HG02759 (cell line): Measurements from ENCODE around the gene ZNG1A.
"Not testable (repeated sequence)": the region's sequence is repeated elsewhere in the genome, so short reads cannot be mapped to it uniquely, and the experiment has no call there.

Experiments
- ATAC-seq: cut with Tn5 transposase; IDR thresholded peaks from one replicate; pipeline ENCODE4 v1.9.1; 2021; ENCODE audit warnings: mild to moderate bottlenecking, moderate library complexity; ENCODE audit not compliant: unreplicated experiment

ZNG1A gene

DNA sequence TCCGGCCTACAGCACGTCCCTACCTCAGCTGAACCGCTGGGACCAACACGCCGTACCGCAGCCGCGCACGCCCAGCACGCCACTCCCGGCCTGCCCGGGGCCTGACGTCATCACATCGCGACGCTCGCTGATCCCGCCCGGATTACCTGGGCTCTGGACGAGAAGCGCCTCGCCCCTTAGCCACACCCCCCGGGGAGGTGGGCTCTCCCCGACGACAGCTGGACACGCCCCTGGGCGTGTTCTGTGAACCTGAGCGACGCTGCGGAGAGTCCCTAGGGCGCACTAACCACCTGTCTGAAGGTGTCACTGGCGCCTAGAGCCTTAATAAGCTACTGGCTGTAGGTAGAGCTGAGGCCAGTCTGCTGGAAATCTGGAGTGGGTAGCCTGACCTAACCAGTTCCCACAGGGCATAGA, at the start of gene ZNG1A:
Gene ZNG1A, minus strand, starts transcription at position 87 of the 414 bp plus-strand sequence. CDS start 87 bp downstream, outside the sequence.
- not testable (repeated sequence) for ATAC-seq

DNA sequence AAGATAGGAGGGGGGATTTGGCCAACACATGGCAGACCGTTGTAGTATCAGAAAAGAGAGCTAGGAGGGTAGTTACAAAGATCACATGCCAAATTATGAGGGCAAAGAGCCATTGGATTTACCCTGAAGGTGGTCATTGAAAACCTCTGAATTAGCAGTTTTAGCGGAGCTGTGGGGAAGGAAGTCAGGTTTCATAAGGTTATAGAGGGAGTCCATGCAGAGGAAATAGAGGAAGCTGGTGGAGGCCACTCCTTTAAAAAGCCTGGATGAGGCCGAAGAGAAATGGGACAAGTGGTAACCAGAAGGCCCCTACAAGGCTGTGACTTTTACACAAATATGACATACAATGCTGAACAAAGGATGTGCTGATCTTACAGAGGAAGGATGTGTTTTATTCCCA, 49.0 kb upstream of the ZNG1A start:
- no peak for ATAC-seq

DNA sequence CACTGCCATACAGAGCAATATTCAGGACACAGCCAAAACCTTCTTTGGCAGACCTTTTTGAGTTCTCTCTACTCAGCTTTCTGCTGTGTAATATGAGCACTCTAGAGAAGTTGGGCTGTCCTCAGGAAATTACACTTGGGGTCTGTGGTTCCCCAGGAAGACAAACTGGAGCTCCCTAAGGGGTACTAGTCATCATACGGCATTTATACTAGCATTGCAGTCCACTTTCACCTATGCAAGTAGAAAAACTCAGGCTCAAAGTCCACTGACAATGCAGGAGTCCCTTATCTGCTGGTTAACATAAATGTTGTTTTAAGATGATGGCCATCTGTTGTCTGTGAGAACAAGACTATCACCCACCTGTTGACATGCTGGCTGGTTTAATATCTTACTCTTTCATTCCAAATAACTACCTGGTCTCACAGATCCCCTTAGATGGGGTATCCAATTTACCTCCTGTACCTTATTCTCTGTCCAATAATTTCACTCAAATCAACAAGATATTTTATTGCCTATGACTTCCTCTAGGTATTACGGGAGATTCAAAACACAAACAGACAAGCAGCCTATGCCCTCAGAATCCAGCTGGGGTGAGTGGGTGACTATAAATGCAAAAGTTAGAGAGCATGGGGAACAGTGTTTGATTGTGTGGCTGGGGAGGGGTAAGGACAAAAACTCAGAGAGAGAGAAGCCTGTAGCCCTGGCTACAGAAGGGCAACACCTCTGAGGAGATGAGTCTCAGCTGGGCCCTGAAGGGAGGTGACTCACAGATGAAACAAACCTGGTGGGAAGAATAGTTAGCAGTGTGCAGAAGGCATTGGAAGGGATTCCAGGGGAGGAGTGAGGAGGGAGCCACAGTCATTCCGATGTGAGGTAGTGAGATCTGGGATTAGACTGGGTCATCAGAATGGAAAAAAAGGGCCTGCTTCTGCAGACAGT, 46.0 kb upstream of the ZNG1A start:
- no peak for ATAC-seq

DNA sequence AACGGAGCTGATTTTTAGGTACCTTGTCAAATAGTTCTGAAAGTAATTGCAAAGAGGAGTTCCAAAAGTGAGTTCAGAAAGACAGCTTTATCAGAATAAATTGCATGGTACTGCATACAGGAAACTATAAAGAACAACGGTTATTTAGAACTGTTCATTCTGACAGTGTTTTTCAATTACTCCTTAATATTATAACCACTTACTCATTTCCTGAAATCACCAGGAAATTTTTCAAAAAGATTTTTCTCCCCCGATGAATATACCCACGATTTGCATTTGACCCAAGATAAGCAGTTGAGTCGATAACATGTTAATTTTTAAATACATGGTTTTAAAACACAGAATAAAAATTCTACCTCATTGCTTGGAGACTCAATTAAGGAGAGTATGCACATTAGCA, 45.2 kb upstream of the ZNG1A start:
- ATAC-seq, result no peak

DNA sequence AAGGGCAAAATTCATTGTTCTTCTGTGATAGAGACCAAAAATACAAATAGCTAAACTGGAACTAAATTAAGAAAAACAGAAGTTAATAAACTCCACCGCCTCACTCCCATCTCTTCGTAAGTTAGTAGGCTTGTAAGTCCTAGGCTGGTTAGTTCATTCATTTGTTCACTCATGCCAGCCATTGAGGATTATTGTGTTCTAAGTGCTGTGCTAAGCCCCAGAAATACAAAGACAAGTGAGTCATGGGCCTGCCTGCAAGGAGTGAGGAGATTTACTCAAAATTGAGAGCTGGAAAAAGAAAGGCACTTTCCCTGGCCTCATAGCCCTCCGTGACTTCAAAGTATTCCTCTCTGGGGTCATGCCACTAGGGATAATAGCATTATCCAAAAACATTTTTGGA, 44.3 kb upstream of the ZNG1A start:
- ATAC-seq, result no peak

DNA sequence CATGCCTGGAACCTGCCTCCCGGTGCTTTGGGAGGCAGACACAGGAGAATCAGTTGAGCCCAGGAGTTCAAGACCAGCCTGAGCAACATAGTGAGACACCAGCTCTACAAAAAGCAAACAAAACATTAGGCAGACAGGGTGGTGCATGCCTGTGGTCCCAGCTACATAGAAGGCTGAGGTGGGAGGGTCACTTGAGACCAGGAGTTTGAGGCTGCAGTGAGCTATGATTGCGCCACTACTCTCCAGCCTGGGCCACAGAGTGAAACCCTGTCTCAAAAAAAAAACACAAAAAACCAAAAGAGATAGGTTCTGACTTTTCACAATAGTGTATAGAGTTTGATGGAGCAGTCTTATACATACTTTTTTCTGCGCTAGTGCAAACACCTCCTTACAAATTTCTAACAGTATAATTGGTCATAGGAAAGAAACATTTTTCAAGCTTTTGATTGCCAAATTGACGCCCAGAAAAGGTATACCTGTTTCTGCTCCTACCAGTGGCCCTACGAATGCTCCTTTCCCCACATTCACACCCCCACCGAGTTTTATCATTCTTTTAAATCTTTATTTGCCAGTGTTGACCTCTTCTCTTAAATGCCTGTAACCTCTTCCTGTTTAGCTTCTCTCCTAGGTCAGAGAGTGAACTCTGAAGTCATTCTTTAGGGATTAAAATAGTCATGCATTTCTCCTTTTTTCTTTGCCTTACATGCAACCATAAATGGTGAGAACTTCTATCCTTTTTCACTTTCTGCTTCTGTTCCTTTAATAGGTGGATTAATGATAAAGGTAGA, 43.3 kb upstream of the ZNG1A start:
- ATAC-seq, result no peak

DNA sequence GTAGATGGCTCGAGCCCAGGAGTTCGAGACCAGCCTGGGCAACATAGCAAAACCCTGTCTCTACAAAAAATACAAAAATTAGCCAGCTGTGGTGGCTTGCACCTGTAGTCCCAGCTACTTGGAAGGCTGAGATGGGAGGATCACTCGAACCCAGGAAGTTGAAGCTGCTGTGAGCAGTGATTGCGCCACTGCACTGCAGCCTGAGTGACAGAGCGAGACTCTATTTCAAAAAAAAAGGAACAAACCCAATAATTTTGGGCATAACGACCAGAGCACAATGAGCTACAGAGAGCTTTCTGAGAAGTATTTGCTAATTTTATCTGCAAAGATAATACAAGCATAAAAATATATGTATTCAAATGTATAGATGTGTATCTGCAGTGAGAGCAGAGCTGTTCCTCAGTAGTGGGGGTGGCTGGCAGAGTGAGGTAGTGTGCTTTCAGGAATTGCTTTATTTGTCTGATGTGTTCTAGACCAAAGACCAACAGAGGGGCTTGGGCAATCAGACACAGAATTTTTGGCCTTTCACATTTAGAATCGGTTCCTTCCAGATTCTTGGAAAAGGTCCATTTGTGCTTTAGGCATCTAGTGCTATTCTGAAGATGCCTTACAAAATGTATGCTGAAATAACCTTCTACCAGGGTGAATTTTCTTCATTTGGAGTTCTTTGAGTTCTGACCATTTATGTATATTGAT, 41.0 kb upstream of the ZNG1A start:
- no peak for ATAC-seq

DNA sequence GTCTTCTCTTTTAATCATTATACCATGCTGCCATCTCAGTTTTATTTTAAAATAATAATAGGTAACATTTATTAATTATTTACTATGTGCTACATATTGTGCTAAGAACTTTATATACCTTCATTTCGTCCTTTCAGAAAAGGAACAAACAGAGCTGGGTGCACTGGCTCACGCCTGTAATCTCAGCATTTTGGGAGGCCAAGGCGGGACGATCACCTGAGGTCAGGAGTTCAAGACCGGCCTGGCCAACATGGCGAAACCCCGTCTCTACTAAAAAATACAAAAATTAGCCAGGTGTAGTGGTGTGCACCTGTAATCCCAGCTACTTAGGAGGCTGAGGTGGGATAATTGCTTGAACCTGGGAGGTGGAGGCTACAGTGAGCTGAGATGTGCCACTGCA, 40.2 kb upstream of the ZNG1A start:
- ATAC-seq, result not testable (repeated sequence)

DNA sequence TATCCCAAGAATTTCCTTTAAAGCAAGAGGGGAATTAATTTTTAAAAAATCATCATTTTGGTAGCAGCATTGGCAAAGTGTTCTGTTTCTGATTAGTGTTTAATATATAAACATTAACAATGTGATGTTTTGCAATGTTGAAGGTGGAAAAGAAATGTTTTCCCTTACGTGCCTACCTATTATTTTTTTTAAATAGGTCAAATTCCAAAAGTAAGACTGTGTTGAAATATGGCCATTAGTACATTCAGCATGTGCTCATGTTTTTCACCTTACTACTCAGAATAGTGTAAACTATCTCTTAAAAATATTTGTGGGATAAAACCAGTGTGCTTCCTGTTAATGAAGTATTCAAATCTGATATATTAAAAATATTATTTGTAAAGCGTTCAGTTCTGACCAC, 39.1 kb upstream of the ZNG1A start:
- ATAC-seq, result no peak

DNA sequence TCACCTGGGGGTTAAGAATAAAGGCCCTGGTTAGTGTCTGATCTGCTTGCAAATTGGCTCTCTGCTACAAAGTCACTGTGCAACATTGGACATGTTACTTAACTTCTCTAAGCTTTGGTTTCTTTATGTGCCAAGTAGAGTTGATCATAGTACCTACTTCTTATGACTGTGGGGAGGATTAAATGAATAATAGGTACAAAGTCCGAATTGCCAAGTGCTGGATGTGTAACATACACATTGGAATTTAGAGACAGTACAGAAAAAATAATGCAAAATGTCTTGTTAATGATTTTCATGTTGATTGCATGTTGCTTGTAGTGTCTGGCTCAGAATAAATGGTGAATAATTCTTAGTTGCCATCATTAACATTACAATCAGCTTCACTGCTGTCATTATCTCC, 38.0 kb upstream of the ZNG1A start:
- no peak for ATAC-seq

DNA sequence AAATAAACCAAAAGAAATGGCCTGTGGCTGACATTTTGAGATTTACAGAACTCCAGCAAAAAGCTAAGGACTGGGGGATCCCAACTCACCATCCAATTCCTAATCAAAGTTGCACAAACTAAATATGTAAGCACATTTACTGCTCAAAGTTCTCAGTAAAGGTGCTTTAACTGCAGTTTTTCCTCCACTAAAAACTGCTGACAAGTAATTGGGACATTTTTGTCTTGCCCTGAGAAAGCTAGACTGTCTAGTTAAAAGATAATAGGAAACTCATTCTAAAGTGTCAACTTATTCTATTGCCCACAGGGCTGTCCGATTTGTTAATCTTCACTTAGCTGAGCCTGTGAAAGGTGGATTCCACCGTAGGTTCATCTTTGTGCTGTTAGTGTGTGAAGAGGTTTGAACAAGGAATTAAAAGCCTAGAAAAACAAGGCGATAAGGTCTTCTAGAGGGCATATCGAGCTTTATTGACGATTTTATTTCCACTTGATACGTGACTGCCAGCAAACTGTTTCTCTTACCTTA, 36.8 kb upstream of the ZNG1A start:
- no peak for ATAC-seq

DNA sequence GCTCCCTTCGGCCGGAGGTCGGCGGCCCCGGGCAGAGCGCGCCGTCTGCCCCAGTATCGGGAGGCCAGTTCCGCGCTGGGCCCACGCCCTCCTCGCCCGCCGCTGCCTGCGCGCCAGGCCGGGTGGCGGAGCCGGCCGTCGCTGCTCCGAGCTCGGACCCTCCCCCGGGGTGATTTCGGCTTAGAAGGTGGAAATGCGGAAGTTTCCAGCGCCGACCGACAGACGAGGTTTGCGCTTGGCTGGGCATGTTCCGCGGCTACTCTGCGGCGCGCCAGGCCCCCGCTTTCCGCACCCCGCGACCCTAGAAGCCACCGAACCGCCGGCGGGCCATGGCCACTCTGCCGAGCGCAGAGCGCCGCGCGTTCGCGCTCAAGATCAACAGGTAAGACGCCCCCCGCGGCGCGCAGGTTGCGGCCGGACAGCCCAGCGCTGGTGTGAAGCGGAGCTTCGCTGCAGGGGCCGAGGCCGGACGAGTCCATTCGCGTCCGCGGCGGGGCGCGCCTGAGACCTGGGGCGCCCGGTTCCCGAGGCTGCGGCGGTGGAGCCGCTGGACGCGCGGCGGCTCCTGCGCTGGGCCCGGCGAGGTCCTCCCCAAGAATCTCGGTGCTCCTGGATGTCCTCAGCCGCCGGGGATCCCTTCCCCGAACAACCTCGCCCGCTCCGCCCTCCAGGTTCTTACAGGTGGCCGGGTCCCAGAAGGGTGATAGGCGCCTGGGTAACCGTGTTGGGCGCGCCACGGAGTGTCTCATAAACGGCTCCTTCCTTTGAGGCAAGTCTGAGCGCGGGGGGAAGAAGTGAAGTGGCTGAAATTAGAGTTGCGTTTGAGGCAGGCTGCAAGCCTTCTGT, 36.0 kb upstream of the ZNG1A start, which contains the start of gene DOCK8:
Gene DOCK8, plus strand, starts transcription at position 218 of the 846 bp plus-strand sequence. Its CDS starts 112 bp downstream, at position 330.
- ATAC-seq, result peak; percentile 87

DNA sequence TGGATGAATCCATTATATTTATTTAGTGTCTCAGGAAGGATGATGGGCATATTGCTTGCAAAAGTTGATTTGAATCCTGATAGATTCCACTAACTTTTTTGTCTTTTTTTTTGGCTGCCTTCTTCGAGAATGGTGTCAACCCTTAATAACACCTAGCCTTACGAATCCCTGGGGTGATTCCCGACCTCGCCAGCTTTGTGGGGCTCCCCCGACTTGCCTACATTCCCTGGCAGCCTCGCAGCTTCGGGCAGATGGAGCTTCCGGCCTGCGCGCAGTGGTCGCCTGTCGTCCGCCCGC, 35.4 kb upstream of the ZNG1A start:
- no peak for ATAC-seq

DNA sequence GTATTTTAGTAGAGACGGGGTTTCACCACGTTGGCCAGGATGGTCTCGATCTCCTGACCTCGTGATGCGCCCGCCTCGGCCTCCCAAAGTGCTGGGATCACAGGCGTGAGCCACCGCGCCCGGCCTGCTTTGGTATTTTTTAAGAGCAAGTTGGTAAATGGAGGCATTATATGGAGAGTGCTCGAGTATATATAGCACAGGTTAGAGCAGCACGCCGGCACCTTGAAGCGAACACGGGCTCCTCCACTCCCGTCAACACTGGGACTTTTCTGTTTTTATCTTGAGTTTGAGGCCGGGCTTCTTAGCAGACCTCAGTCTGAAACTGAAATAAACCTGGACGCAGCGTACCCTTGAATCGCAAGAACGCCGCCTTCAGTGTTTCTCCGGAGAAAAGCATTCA, 35.0 kb upstream of the ZNG1A start:
- ATAC-seq, result not testable (repeated sequence)

DNA sequence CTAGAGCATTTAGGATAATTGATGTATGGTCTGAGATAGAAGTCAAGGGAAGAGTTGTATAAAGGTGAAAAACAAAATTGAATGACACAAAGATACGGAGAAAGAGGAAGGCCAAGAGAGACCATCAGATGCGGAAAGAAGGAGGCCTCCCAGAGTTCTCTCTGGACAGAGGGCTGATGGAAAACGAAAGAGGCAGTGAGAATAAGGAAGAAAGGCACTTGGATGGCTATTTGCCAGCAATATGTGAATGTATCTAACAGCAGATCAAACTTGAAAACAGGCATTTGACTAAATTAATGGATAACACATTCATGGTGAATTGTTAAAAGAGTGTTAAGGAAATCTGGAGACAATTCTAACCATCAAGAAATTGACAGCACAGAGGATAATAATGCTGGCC, 33.4 kb upstream of the ZNG1A start:
- no peak for ATAC-seq

DNA sequence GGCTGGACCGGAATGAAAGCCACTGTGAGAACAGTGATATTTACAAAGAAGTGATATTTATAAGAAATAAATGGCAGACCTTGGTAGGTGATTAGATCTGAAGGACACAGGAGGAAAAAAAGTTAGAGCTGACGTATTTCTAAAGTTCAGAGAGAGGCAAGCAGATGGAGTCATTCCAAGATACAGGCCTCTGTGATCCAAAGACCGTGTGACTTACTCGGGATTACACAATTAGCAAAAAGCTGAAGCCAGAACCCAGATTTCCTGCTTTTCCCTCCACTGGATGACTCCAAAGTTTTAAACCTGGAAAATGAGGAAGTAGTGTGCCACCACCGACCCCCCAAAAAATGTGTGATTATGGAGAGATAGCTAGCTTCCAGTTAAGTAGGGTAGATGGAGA, 32.7 kb upstream of the ZNG1A start:
- no peak for ATAC-seq

DNA sequence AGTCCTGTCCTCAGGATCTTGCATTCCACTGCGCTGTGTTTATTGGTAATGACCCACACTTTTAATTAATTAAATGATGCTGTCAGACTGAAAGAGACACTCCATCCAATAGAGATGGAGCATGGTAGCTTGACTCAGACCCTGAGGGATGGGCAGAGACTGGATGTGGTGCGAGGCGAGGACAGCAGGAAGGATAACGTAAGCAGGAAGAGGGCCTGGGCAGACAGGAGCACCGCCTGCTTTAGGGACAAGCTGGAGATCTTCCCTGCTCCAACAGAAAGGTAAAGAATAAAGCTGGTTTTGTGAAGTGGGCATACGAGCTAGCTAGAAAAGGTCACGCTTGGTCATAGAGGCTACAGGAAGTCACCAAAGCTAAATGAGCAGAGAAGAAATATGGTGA, 32.2 kb upstream of the ZNG1A start:
- no peak for ATAC-seq

DNA sequence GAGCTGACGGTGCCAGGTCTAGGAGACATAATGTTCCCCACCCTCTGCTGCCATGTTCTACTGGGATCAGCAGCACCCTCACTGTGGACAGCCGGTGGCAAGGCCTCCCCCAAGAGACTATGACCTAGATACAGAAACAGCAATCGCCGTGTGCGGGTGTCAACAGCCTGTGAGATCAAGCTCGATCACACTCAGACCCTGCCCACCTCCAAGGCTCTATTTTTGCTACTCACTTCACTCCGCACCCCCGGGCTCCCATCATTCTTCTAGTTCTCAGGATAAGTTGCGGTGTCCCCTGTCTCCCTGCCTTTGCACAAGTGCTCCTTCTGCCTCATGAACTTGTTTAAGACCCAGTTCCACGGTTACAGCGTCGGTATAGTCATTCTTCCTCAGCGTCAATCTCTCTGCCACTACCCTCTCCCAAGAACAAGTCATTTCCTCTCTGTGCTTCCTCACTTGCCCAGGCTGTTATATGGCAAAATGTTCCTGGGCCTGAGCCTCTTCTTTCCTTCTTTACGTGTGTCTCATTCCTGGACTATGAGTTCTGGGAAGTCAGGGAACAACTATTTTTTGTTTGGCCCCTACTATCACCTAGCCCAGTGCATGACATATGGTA, 30.4 kb upstream of the ZNG1A start:
- ATAC-seq, result no peak

DNA sequence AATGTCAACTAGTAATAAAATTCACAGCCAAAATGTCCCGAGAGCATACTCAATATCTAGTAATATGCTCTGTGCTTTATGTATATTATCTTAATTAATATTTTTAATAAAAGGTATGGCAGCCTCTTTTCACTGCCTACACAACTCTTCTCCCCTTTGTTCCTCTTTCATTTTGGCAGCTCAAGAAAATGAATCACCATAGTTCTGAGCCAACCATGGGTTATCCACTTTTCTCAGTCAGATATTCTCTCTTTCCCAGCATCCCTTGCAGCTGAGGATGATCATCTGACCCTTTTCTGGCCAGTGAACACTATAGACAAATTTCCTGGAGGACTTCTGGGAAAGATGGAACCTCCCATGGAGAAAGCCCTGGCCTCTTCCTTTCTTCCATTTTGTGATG, 27.6 kb upstream of the ZNG1A start:
- ATAC-seq, result no peak

DNA sequence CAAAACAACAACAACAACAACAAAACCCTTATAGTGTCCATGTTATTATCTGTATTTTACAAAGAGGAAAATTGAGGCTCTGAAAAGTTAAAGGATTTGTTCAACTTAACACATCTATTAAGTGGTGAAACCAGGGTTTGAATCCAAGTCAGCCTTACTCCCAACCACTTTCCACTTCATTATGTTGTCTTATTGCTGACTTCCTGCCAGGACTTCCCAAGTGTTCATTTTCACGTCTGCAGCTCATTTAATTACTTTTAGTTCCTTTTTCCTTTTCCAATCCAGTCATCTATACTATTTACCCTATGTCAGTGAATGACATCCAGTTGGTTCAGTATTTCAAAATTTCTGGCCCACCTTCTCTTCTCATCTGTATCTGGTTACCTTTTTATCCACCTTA, 20.7 kb upstream of the ZNG1A start:
- not testable (repeated sequence) for ATAC-seq
